ENCODE measurements around the gene SPTBN1. TPM values are rescaled to one million over a fixed set of nuclear protein-coding genes. Genes with fewer than 3 reads are reported as not detected.

Gene SPTBN1
- total RNA-seq, 6 experiments from 2014 or later, result 128 to 169 (median 159) TPM

DNA sequence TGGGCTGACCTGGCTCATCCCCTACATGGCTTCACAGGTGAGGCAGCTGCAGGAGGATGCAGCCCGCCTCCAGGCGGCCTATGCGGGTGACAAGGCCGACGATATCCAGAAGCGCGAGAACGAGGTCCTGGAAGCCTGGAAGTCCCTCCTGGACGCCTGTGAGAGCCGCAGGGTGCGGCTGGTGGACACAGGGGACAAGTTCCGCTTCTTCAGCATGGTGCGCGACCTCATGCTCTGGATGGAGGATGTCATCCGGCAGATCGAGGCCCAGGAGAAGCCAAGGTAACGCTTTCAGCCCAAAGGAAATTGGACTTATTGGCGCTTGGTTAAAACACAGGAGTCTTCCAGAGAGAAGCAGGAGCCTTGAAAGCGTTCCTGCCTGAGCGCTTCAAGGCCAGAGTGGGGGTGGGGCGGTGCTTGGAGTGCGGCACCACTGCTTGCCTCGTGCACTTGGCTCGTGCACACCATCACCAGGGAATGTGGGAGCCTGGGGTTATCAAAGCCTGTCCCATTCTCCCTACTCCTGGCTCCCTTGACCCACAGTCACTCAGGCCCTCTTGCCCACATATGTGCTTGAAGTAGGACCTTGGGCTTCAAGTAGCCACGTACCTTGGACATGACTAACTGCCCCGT, 197.6 kb downstream of the SPTBN1 start:
- Mint-ChIP-seq H3K27me3 (ENCODE audit: insufficient read depth) (no peaks in the 10 kb centered on the region; the same call in 1 of the 2 replicates), H3K9me3 (no peaks in the 10 kb centered on the region), H3K36me3 (ENCODE audit: low read depth) (peaks cover 53% of the 10 kb centered on the region), H3K27ac (no peak overlapping the region), H3K4me1 (ENCODE audit: low read depth) (peaks cover 24% of the 10 kb centered on the region), H3K4me3 (no peak overlapping the region)
- TF ChIP-seq, protein P1, sequence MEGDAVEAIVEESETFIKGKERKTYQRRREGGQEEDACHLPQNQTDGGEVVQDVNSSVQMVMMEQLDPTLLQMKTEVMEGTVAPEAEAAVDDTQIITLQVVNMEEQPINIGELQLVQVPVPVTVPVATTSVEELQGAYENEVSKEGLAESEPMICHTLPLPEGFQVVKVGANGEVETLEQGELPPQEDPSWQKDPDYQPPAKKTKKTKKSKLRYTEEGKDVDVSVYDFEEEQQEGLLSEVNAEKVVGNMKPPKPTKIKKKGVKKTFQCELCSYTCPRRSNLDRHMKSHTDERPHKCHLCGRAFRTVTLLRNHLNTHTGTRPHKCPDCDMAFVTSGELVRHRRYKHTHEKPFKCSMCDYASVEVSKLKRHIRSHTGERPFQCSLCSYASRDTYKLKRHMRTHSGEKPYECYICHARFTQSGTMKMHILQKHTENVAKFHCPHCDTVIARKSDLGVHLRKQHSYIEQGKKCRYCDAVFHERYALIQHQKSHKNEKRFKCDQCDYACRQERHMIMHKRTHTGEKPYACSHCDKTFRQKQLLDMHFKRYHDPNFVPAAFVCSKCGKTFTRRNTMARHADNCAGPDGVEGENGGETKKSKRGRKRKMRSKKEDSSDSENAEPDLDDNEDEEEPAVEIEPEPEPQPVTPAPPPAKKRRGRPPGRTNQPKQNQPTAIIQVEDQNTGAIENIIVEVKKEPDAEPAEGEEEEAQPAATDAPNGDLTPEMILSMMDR (IDR thresholded peaks at IDR 0.05), result no peak
- no peak for DNase-seq

DNA sequence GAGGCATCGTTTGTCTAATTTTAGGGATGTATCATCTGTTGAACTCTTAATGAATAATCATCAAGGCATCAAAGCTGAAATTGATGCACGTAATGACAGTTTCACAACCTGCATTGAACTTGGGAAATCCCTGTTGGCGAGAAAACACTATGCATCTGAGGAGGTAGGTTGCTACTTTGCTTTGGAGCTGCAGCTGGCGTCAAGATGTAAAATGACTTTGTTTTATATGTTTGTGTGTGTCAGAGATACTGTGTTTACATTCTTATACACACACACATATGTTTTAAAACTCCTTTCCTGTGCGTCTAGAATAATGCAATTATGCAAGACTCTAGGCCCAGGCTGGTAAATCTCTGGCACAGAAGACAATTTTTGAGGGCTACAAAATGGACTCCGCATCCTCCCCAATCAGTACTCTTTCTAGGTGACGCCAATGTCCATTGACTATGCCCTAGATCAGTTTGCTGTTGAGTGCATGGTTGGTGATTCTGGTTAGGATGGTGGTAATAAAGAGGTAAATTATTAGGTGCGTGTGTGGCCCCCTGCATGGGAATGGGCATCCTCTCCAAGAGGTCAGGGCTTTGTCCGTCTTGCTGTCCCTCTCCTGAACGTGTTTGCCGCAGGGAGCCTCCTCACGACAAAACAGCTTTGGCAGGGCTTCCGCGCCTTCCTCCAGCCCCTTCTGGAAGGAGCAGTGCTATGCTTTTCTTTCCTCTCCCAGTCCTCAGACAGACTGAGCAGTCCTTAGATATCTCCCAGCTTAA, 199.1 kb downstream of the SPTBN1 start:
- Mint-ChIP-seq H3K4me3 (no peak overlapping the region), H3K9me3 (no peaks in the 10 kb centered on the region), H3K27ac (no peak overlapping the region), H3K36me3 (ENCODE audit: low read depth) (peaks cover 49% of the 10 kb centered on the region), H3K27me3 (ENCODE audit: insufficient read depth) (no peaks in the 10 kb centered on the region; the same call in none of the 2 replicates), H3K4me1 (ENCODE audit: low read depth) (peaks cover 27% of the 10 kb centered on the region)
- TF ChIP-seq, protein P1 (IDR thresholded peaks at IDR 0.05), result no peak
- DNase-seq, result no peak

- H3K27ac Mint-ChIP-seq, result no peak overlapping the region
Observed at GRCh38 chr2:54656863-54657262, 200.7 kb downstream of the SPTBN1 start.

GRCh38 chr2:54657664-54658083, 201.5 kb downstream of the SPTBN1 start:
- no peak overlapping the region for H3K4me3 Mint-ChIP-seq
- no peaks in the 10 kb centered on the region for H3K9me3 Mint-ChIP-seq
- H3K27ac Mint-ChIP-seq, result no peak overlapping the region
- TF ChIP-seq, protein P1 (IDR thresholded peaks at IDR 0.05), result peak; percentile 77
- H3K4me1 Mint-ChIP-seq (ENCODE audit: low read depth), result peaks cover 20% of the 10 kb centered on the region
- H3K36me3 Mint-ChIP-seq (ENCODE audit: low read depth), result peaks cover 60% of the 10 kb centered on the region
- no peaks in the 10 kb centered on the region; the same call in none of the 2 replicates for H3K27me3 Mint-ChIP-seq (ENCODE audit: insufficient read depth)
- DNase-seq, result peak; percentile 37

More at GRCh38 chr2:54656863-54657262, 200.7 kb downstream of the SPTBN1 start:
- Mint-ChIP-seq H3K4me1 (ENCODE audit: low read depth) (peaks cover 27% of the 10 kb centered on the region), H3K9me3 (no peaks in the 10 kb centered on the region), H3K36me3 (ENCODE audit: low read depth) (peaks cover 58% of the 10 kb centered on the region), H3K27me3 (ENCODE audit: insufficient read depth) (no peaks in the 10 kb centered on the region; the same call in none of the 2 replicates), H3K4me3 (no peak overlapping the region)
- TF ChIP-seq, protein P1 (IDR thresholded peaks at IDR 0.05), result no peak
- DNase-seq, result no peak

DNA sequence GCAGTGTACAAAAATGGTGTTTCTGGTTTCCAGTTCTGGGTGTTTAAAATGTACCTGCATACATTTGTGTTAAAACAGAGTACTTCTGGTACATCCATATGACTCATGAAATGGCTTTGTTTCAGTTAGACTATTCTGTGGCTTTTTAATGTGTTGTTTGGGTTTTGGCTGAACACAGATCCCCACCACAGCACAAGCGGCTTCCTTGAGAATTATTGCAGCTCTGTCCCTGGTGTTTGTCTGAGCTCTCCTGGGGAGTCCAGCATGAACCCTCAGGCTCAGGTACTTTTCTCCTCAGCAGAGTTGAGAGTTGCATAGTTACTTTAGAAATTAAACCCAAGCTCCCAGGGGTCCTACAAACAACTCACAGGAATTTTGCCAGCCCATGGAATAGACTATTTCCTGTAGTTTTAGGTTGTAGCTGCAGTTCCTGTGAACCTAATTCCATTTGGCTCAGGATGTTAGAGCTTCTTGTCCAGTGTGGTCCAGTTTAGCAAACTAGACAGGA, 202.5 kb downstream of the SPTBN1 start:
- no peaks in the 10 kb centered on the region; the same call in none of the 2 replicates for H3K27me3 Mint-ChIP-seq (ENCODE audit: insufficient read depth)
- DNase-seq, result peak; percentile 13
- H3K4me3 Mint-ChIP-seq, result no peak overlapping the region
- H3K36me3 Mint-ChIP-seq (ENCODE audit: low read depth), result peaks cover 61% of the 10 kb centered on the region
- TF ChIP-seq, protein P1 (IDR thresholded peaks at IDR 0.05), result no peak
- H3K27ac Mint-ChIP-seq, result peak overlapping the region; percentile 17
- H3K9me3 Mint-ChIP-seq, result no peaks in the 10 kb centered on the region
- peaks cover 16% of the 10 kb centered on the region for H3K4me1 Mint-ChIP-seq (ENCODE audit: low read depth)
